ENCODE data around the gene MGRN1.

MGRN1 gene

GRCh38 chr16:4625560-4626159 is 1.0 kb downstream of the MGRN1 start:
- no peak for DNase-seq

GRCh38 chr16:4626396-4626795 is 1.8 kb downstream of the MGRN1 start:
- DNase-seq, result no peak

- DNase-seq, result no peak
Measured at GRCh38 chr16:4628283-4628682, 3.7 kb downstream of the MGRN1 start.

- no peak for DNase-seq
Measured at GRCh38 chr16:4631444-4631843, 6.8 kb downstream of the MGRN1 start.

DNA sequence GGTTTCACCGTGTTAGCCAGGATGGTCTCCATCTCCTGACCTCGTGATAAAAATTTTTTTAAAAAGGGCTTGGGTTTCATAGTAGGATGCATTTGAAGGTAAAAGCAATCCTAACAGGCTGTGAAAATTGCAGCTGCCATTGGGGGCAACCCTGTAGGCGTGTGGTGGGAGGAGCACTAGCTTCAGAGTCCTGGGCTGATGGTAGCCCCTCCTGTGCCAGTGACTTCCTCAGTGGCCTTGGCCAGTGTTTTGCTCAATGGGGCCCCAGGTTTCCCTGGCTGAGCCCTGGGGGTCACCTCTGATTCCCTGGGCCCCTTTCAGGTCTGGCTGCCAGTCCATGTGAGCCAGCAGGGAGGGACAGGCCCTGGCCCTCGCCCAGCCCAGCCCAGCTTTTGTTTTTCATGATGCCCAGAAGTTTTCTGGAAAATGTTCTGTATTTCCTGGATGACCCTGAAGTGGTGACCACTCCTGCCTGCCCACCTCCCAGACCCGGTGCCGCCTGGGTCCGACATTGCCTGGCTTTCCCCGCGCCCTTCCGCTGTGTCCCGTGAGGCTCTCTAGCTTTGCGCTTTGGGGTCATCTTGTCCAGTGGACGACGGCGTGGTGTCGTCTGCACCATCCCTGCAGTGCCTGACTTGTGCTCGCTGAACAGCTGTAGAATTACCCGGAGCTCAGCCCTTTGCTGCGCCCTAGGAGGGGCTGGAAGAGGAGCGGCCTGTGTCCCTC is 9.4 kb downstream of the MGRN1 start:
- DNase-seq, result no peak

- no peak for DNase-seq
Measured at GRCh38 chr16:4634768-4635167, 10.1 kb downstream of the MGRN1 start.

- DNase-seq, result no peak
Measured at GRCh38 chr16:4636196-4636595, 11.6 kb downstream of the MGRN1 start.

GRCh38 chr16:4637501-4638166 is 13.0 kb downstream of the MGRN1 start:
- no peak for DNase-seq

DNA sequence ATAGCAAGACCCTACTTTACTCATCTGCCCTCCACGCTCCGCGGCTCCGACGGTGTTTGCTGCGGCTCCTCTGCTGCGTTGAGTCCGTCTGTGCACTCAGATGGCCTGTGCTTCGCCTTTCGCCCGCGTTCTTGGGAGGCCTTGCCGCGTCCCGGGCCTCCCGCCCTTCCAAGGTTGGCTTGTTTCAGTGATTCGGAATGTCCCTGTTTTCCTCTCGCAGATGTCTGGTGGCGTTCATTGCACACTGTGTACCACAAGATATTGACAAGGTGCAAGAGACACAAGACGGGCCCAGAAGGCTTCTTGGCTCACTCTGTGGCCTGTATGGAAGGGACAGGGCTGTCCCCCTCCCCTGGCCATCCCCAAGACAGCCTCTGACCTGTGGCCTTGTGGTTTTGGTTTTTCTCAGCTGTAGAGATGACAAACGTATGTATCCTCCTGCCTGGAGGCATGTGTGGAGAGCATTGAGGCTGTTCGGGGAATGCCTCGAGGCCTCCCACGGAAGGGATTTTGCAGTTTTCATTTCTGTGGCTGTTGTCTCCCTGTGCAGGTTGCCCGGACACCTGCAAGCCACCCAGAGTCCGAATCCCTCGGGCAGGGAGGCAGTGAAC is 15.4 kb downstream of the MGRN1 start:
- DNase-seq, result no peak

- no peak for DNase-seq
Measured at GRCh38 chr16:4640572-4641305, 16.1 kb downstream of the MGRN1 start.

GRCh38 chr16:4641306-4641687 is 16.7 kb downstream of the MGRN1 start:
- DNase-seq, result no peak

GRCh38 chr16:4641895-4642294 is 17.3 kb downstream of the MGRN1 start:
- DNase-seq, result peak; percentile 14 to 26

- DNase-seq, result no peak
Measured at GRCh38 chr16:4646773-4647643, 22.4 kb downstream of the MGRN1 start.

- no peak for DNase-seq
Measured at GRCh38 chr16:4647644-4647980, 23.0 kb downstream of the MGRN1 start.

DNA sequence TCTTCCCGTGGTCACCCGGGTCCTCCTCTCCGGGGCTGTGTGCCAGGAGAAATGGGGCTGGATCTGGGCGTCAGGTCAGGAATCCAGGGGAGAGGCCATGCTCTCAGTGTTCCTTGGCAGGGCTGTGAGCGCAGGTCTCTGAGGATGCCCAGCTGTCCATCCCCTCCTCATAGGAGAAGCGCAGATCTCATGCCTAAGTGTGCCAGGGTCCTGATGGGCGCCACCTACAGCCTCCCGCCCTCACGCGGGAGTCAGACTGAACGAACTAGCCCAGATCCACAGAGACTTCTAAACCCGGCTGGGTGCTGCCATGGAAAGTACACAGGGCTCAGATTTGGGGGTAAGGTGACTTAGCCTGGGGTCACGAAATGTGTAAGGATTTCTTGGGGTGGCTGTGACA is 24.3 kb downstream of the MGRN1 start:
- no peak for DNase-seq

GRCh38 chr16:4649744-4650442 is 25.3 kb downstream of the MGRN1 start:
- DNase-seq, result no peak

GRCh38 chr16:4650443-4651074 is 25.9 kb downstream of the MGRN1 start:
- DNase-seq, result peak; percentile 56 to 80

DNA sequence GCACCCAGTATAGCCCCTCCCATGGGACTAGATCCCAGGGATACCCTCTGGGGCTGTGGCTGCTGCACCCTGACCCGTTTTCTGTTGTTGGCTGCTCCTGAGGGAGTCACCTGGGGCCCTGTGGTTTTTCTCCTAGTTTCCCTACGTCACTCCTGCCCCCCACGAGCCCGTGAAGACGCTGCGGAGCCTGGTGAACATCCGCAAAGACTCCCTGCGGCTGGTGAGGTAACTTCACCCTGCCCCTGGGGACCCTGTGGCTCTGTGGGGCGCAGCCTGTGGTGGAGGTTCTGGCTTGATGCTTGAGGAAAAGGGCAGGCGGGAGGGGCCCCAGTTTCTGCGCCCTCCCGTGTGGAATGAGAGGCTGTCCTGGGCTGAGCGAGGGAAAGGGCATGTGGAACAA is 27.2 kb downstream of the MGRN1 start:
- no peak for DNase-seq

GRCh38 chr16:4652561-4652960 is 27.9 kb downstream of the MGRN1 start:
- no peak for DNase-seq

GRCh38 chr16:4654011-4654963 is 29.7 kb downstream of the MGRN1 start:
- no peak for DNase-seq

All from inflammatory macrophage treated with lipopolysaccharide for 1 hour (primary cell).